HG03378 (cell line): ENCODE measurements around the gene CAPN9.

Source experiments
- ATAC-seq: cut with Tn5 transposase; IDR thresholded peaks from one replicate; pipeline ENCODE4 v1.9.1; 2021; ENCODE audit warnings: mild to moderate bottlenecking, moderate library complexity; ENCODE audit not compliant: unreplicated experiment

Gene CAPN9

DNA sequence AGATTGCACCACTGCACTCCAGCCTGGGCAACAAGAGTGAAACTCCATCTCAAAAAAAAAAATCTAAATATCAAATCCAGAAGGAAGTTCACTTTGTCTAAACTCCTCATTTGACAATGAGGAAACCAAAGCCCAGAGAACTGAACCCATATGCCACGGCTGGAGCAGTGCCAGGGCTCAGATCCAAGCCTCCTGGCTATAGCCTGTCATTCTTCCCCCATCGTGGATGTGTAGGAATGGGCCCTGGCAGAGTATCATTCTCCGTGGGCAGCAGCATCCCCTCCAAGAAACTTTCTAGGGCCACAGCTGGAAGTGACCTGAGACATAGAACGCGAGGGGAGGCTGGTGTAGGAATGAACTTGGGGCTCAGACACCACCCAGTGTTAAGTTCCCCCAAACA, 47.2 kb downstream of the CAPN9 start:
- no peak for ATAC-seq

DNA sequence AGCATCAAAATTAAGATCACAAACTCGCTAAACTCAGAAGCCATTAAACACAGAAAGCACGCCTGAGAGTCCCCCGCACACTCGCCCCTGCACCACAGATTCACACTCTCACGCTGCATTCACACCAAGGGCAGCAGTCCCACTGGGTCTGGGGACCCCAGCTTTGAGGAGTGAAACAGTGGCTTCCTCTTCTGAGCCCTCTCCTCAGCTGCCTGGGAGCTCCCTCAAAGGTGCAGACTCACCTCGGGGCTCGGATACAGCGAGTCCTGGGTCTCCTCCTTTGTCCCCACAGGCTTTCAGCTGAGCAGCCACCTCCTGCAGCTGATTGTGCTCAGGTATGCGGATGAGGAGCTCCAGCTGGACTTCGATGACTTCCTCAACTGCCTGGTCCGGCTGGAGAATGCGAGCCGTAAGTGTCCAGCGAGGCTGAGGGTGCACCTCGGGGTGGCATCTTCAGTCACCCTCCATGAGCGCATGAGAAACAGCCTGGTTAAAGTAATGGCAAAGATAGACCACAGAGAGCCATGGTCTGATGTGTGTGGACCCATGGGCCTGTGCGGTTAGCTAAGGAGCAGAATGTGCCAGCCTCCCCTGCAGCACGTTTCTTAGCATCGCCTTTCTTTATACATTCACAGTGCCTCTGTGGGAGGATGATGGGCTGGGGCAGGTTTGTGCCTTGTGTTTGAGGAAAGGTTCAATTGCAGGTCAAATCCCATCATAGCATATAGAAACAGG, 47.9 kb downstream of the CAPN9 start:
- no peak for ATAC-seq

- no peak for ATAC-seq
These were observed 49.4 kb downstream of the CAPN9 start for GRCh38 chr1:230796626-230797025.

- no peak for ATAC-seq
These were observed 50.3 kb downstream of the CAPN9 start for GRCh38 chr1:230797376-230797920.

- ATAC-seq: no peak
These were observed 50.8 kb downstream of the CAPN9 start for GRCh38 chr1:230797942-230798365.

DNA sequence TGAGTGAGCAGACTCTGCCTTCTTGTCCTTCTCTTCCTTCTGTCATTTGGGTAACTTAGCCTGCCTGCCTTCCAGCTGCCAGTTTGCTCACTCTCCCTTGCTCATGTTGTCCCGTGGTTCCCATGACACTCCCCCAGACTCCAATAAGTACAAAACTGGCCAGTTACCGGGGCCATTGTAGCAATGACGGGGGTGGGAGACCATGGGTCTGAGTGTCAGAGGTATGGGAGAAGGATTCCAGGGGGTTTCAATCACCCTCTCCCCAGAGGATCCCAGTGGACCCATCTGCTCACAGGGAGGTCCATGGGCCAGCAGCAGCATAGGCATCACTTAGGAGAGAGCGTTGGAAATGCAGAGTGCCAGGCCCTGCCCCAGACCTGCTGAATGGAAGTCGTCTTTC, 51.3 kb downstream of the CAPN9 start:
- no peak for ATAC-seq

DNA sequence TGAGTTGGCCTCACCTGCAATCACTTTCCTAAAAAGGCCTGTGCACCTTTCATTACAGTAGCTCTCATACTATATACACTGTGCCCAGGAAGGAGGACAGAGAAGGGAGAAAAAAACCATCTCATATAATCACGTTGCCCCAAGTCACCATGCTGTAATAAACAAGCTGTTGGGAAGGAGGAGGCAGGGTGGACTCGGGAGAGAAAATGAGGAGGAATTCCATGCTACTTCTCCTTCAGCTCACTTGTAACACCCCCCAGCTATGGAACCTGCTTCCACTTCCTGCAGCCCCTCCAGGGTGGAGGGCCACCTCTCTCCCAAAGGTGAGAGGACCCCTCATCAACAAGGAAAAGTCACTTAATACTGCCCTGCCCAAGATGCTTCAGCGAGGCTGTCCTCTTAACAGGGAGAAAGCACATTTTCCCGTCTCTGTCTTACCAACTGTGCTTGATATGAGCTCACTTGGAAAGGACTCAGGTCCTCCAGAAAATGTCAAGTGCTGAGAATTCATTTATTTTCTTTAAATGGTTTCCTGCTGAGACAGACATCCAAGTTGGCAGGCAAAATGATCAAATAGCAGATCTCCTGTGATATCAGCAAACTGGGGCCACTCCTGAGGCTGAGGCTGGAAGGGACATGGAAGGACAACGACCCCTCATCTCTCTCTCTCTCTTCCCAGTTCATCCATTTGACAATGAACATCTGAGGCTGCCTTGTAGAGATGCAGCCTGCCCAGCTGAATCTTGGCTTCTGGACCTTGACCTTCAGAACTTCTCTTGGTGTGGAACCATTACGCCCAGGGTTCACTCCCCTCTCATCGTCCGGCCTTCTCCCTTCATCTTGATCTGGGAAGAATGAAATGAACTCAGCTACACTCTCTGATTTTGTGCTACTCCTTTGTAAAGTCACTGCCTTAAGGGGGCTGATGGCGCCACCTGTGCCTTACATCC, 54.0 kb downstream of the CAPN9 start:
- no peak for ATAC-seq

DNA sequence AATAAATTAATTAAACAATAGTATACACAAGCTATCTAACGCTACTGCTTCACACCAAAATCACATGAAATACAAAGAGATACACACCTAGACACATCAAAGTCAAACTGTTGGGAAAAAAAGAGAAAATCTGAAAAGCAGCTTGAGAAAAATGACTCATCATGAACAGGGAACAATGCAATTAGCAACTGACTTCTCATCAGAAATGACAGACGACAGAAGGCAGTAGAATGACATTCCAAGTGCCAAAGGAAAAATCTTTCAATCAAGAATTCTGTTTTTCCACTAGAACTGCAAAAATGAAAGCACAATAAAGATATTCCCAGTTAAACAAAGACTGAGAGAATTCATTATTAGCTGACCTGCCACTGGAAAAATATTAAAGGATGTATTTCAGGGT, 57.2 kb downstream of the CAPN9 start:
- ATAC-seq: no peak

GRCh38 chr1:230806552-230806951, 59.4 kb downstream of the CAPN9 start:
- no peak for ATAC-seq

DNA sequence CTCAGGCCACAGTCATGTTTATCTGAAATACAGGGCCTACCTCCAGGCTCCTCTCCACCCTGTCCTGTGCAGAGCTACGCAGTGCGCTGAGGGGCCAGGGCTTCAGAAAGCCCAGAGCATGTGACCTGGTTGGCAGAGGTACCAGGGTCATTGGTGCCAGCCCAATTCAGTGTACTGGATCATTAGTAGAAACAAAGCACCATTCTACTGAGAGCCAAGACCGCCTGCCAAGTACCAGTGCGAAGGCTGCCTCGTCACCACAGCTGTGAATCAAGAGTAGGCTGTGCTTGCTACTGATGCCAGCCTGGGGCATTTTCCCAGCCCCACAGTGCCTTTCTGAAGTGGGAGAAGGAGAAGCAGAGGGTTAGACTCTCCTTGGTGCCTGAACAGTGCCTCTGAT, 59.8 kb downstream of the CAPN9 start:
- no peak for ATAC-seq

DNA sequence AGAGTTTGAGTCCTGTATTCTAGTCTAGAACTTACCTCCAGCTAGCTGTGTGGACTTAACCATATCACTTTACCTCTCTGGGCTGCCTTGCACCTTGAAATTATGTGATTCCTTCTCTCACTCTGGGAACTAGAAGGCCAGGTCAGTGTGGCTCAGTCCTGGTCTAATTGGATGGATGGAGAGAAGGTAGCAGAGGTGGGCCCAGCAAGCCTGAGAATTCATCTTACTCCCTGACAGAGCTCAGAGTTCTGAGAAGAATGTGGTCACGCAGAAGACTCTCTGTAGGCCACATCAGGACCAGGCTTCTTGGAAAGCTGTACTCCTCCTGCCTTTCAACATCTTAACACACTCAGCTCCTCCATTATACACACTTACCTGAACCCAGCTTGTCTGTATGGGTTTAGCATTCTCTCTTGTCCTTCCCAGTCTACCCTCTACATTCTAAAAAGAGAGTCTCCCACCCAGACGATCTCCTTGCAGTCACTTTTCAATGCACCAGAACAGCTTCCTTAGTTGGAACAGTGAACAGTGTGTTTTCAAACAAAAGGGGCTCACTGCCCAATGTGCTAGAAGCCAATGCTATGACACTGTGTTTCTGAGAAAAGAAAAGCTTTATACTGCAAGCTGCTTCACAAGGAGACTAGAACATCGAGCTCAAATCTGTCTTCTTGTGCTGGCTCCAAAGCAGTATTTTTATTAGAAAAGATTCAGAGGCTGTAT, 60.5 kb downstream of the CAPN9 start:
- ATAC-seq: no peak

- ATAC-seq: no peak
These were observed 61.2 kb downstream of the CAPN9 start for GRCh38 chr1:230808281-230808872.

GRCh38 chr1:230809256-230809990, 62.2 kb downstream of the CAPN9 start:
- no peak for ATAC-seq

- no peak for ATAC-seq
These were observed 65.4 kb downstream of the CAPN9 start for GRCh38 chr1:230812568-230812967.

DNA sequence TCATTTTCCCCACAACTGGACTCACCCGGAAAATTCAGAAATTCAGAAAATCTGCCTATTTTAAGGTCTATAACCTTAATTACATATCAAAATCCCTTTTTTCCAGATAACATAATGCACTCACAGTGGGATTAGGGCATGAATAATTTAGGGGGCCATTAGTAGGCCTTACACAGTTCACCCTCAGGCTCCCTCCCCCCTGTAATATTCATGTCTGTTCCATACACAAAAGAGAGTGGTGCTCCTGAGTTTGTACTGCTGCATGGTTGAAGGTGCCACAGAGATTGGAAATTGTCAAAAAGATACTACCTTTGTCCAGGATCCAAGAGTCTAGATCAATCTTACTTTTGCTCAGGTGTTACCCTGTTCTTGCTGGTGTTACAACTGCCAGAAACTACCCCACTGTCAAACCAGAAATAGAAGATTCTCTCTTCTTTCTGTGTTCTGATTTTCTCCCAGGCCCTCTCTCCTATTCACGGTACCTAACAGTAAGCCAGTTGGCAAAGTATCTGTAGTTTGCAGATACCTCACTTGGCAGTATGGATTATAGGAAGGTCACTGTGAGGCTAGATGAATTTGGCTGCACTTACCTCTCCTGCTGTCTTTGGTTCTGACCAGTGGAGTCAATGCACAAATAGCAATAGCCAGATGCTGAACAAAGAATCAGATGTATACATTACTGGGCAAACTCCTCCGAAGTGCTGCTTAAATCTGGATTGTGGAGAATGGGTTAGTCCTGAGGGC, 67.9 kb downstream of the CAPN9 start:
- ATAC-seq: no peak

DNA sequence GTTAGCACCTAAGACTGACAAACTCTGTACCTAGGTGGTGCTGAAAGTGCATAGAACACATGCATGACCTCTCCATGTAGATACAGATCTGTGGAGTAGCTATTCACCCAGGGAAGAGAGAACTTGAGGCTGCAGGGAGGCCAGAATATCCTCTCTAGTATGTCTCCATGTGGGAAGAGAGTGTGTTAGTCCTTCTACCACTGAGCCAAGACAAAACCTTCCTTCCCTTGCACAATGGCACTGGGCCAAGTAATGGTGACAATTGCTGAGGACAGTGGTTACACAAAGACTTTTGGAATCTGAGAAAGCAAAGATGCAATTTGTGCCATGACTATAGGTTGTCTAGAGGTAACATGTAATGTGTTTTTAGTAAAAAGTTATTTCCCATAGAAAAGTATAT, 68.8 kb downstream of the CAPN9 start:
- ATAC-seq: no peak

DNA sequence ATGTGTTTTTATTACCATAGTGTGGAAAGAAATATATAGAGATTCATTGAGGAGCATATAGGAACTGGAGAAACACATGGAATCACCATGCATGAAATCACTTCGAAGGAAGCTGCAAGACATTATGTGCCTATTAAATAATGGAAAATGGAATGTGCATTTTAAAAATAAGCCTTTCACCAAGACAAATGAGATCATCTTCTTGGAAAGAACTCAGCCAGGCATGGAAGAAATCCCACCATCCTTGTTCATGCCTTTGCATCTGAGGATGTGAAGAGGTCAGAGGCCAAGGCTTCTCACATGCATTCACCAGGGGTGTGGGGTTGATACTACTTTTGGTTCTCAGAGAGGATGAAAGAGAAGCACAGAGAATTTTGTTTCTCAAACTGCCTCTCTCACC, 71.2 kb downstream of the CAPN9 start:
- ATAC-seq: no peak

- no peak for ATAC-seq
These were observed 71.7 kb downstream of the CAPN9 start for GRCh38 chr1:230818901-230819300.

- ATAC-seq: no peak
These were observed 72.8 kb downstream of the CAPN9 start for GRCh38 chr1:230819976-230820375.
